Esophagus muscularis mucosa (tissue), 4 donors: ENCODE results near the gene GALP. TPM values are rescaled to one million over a fixed set of nuclear protein-coding genes. Genes with fewer than 3 reads are reported as not detected.

ENCODE experiments used
- DNase-seq: peaks from one replicate; pipeline ENCODE4 v3.0.0-alpha.2; 2017; ENCODE audit errors: extremely low spot score
- H3K27ac ChIP-seq, 4 donors: fragments of 200-600 bp; sonication (generic); replicated peaks in 1 of 4; 1 replicate in 3 of 4; 2 replicates in 1 of 4; pipeline ENCODE4 v1.5.1; 2016 to 2019; ENCODE audit warnings: mild to moderate bottlenecking in 1 of 4
- H3K27me3 ChIP-seq, 4 donors: fragments of 200-600 bp; sonication (generic); one replicate each; pipeline versions ENCODE4 v1.5.1 to v1.6.0; 2016 to 2019
- H3K36me3 ChIP-seq, 4 donors: fragments of 200-600 bp; sonication (generic); one replicate each; pipeline ENCODE4 v1.5.1; 2016 to 2019
- H3K4me1 ChIP-seq, 4 donors: fragments of 200-600 bp; sonication (generic); one replicate each; pipeline ENCODE4 v1.5.1; 2016 to 2019
- H3K4me3 ChIP-seq, 4 donors: fragments of 200-600 bp; sonication (generic); 1 replicate in 2 of 4; 2 replicates in 2 of 4; pipeline ENCODE4 v1.5.1; 2016 to 2019; ENCODE audit warnings: mild to moderate bottlenecking in 4 of 4, moderate library complexity in 1 of 4
- H3K9me3 ChIP-seq, 4 donors: fragments of 200-600 bp; sonication (generic); 1 replicate in 3 of 4; 2 replicates in 1 of 4; pipeline ENCODE4 v1.5.1; 2016 to 2019
- CTCF ChIP-seq, 3 experiments: fragments of 200-600 bp in 2 of 3; fragments of 450-650 bp in 1 of 3; sonication (generic) in 2 of 3; IDR thresholded peaks; one replicate each; pipeline ENCODE4 v1.5.1; 2017 to 2019; ENCODE audit warnings: antibody characterized with exemption in 3 of 3, mild to moderate bottlenecking in 2 of 3, moderate library complexity in 1 of 3
- EP300 ChIP-seq: sonication (generic); formaldehyde crosslinking; IDR thresholded peaks from one replicate; pipeline ENCODE4 v1.6.1; 2017; ENCODE audit warnings: antibody characterized with exemption
- POLR2A ChIP-seq: fragments of 450-650 bp; IDR thresholded peaks from one replicate; pipeline ENCODE4 v1.6.1; 2017; ENCODE audit warnings: antibody characterized with exemption, moderate library complexity, mild to moderate bottlenecking, low read depth
- POLR2AphosphoS5 ChIP-seq, 2 donors: sonication (generic); formaldehyde crosslinking; IDR thresholded peaks; one replicate each; pipeline ENCODE4 v1.6.1; 2017; ENCODE audit warnings: antibody characterized with exemption in 2 of 2
- WGBS: methylation state at CpG from one replicate; pipeline ENCODE4 v1.1.5; 2018; 5-methylcytosine and 5-hydroxymethylcytosine counted together
- intact Hi-C: fragments of 100-400 bp; cut with DNase I; formaldehyde crosslinking; loops from one replicate; pipeline ENCODE4 v1.15.1; 2023
- total RNA-seq, 4 donors: library from RNA; depleted of rRNA; stranded (reverse); fragments of >200 nt; gene quantifications; one replicate each; pipeline versions ENCODE4 v1.1.0 to v1.2.1, GENCODE V29; 2016

GALP gene
- total RNA-seq, 4 donors from 2014 or later = not detected

GRCh38 chr19:56139847-56140582 lies 35.8 kb upstream of the GALP start:
- Histone ChIP-seq H3K4me1 (peaks cover 13 to 50% (median 42%) of the 10 kb centered on the region in 4 donors), H3K27ac (peak overlapping the region; percentile 89 to 96 (median 92)), H3K27me3 (no peaks in the 10 kb centered on the region), H3K36me3 (no peaks in the 10 kb centered on the region), H3K4me3 (peak overlapping the region; percentile 64 to 71 (median 66)), H3K9me3 (no peaks in the 10 kb centered on the region)
- no peak for TF ChIP-seq CTCF (IDR thresholded peaks at IDR 0.05)
- TF ChIP-seq POLR2AphosphoS5 (IDR thresholded peaks at IDR 0.05) = no peak
- no peak for TF ChIP-seq EP300
- TF ChIP-seq POLR2A = no peak
- 31% methylated on average over 19 of the region's 22 CpGs for WGBS
- intact Hi-C loops = loop anchor here (10.0 kb wide), 1 partner anchor 175 kb away; the partner anchor contains the start of gene ZSCAN5A
- DNase-seq = no peak

DNA sequence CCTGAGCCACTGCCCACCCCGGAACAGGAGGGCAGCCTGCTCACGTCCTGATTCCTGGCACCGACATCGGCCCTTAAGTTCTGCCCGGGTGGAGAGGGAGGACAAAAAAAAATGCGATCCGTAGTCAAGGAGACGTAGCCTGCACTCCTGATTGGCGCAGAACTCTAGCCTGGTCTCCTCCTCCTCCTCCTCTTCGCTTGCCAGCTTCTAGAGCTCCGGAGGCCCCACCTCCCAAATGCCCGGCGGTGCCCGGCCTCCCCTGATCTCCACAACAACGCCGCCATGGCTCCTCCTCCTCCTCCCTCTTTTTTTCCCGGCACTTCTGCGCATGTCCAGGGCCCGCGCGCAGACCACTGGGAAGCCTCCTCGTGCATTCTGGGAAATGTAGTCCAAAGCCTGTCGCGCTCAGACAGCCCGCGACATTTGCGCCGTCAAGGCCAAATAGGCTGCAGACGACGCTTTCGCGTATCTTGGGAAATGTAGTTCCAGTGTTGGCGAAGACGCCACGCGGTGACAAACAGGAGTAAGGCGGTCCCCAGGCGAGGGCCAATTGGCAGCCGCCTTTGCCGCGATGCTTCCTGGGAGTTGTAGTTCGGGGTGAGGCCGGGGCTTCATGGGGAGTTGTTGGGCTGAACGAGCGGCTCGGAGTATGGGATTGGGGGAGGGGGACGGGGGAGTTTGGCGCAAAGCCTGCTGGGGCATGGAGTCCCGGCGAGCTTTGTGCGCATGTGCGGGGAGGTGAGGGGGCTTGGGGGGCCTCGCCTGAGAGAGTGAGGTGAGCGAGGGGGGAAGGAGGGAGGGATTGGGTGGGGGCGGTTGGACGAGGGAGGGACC lies 35.0 kb upstream of the GALP start, which contains the start of gene ZNF444:
Gene ZNF444 (plus strand): TSS at position 705 of the 834 bp plus-strand sequence. CDS start 5,625 bp downstream, outside the sequence.
- TF ChIP-seq CTCF (IDR thresholded peaks at IDR 0.05) (no peak), POLR2AphosphoS5 (IDR thresholded peaks at IDR 0.05) (peak; percentile 81 to 92)
- Histone ChIP-seq H3K27ac (peak within 1 kb of the TSS; percentile 89 to 96 (median 92)), H3K27me3 (no peaks in the 10 kb centered on the region), H3K4me1 (peaks cover 13 to 53% (median 42%) of the 10 kb centered on the region in 4 donors), H3K36me3 (peaks cover 0 to 3% (median 2%) of the 10 kb centered on the region in 4 donors), H3K4me3 (peak within 1 kb of the TSS; percentile 64 to 71 (median 66)), H3K9me3 (no peaks in the 10 kb centered on the region)
- under 1% methylated on average over 38 of the region's 56 CpGs for WGBS
- intact Hi-C loops = loop anchor here (10.0 kb wide), 1 partner anchor 174 kb away; the partner anchor contains the start of gene ZSCAN5A
- peak; percentile 99 for DNase-seq

- no peak for DNase-seq
These were observed 34.3 kb upstream of the GALP start for GRCh38 chr19:56141417-56141993.

More at GRCh38 chr19:56141417-56141993, 34.3 kb upstream of the GALP start:
- H3K9me3 ChIP-seq = no peaks in the 10 kb centered on the region
- H3K4me1 ChIP-seq = peaks cover 13 to 48% (median 42%) of the 10 kb centered on the region in 4 donors
- peaks cover 2 to 9% (median 8%) of the 10 kb centered on the region in 4 donors for H3K36me3 ChIP-seq
- peak overlapping the region; percentile 89 to 96 (median 92) for H3K27ac ChIP-seq
- no peak for TF ChIP-seq POLR2A
- TF ChIP-seq CTCF (IDR thresholded peaks at IDR 0.05) = no peak
- TF ChIP-seq EP300 = no peak
- TF ChIP-seq POLR2AphosphoS5 (IDR thresholded peaks at IDR 0.05) = no peak
- intact Hi-C loops = loop anchor here (10.0 kb wide), 1 partner anchor 173 kb away; the partner anchor contains the start of gene ZSCAN5A
- peak overlapping the region; percentile 64 to 71 (median 66) for H3K4me3 ChIP-seq
- WGBS = 3% methylated on average over 25 of the region's 26 CpGs
- H3K27me3 ChIP-seq = no peaks in the 10 kb centered on the region
